ENCODE results near the gene FARP1. TPM values are rescaled to one million over a fixed set of nuclear protein-coding genes. Genes with fewer than 3 reads are reported as not detected.

FARP1 gene
- polyA plus RNA-seq, 2 of the 4 experiments (the other 2 are of a cell fraction), result 9.4 to 13.0 TPM

DNA sequence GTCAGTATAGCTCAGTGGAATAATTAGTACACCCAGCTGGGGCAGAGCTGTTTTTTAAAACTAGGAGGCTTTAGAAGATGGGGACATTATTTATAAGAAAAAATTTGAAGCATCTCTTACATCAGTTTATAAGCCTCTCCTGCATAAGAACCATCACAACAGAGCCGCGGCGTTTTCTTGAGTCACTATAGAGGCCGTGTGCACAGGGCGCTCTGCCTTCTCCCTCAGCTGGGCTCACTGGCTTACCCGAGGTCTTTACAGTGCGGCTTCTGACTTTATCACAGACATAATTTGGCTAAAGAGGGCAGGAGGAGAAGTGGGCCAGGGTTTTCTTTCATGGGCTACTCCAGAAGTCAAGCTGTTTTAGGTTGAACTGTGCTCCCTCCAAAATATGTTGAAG is 169.7 kb downstream of the FARP1 start:
- Histone ChIP-seq H3K4me1 (0 out of 3 replicates have a peak, but pooled peaks cover 10% of the 10 kb centered on the region), H3K4me3 (no peak overlapping the region), H3K9me3 (no peaks in the 10 kb centered on the region), H3K27ac (no peak overlapping the region), H3K4me2 (no peak overlapping the region)
- DNase-seq (ENCODE audit: low read depth in 1 of 2, low spot score in 1 of 2) (no peak), ATAC-seq (no peak), FAIRE-seq (no peak)
- 88% methylated on average over 7 of the region's 7 CpGs for WGBS (ENCODE audit: missing lambda C conversion rate)
- CTCF ChIA-PET, result interaction anchor here (1.0 kb wide), 1 partner anchor 13 kb away, joined by 3 read pairs; no protein-coding TSS in a partner anchor
- POLR2A ChIA-PET, result no interaction called here
- TF ChIP-seq RFX5 (IDR thresholded peaks at IDR 0.05) (no peak), CBX2 (IDR thresholded peaks at IDR 0.05; ENCODE audit: borderline replicate concordance, low read depth) (no peak), CEBPB (IDR thresholded peaks at IDR 0.05) (no peak), BHLHE40 (IDR thresholded peaks at IDR 0.05; ENCODE audit: low read depth, low read length) (no peak), RARB (CRISPR knock-in tag; IDR thresholded peaks at IDR 0.05) (no peak), HOXB13 (CRISPR knock-in tag; IDR thresholded peaks at IDR 0.05; ENCODE audit: low read depth) (no peak), USF2 (IDR thresholded peaks at IDR 0.05) (no peak), HEYL (CRISPR knock-in tag; IDR thresholded peaks at IDR 0.05) (no peak), ZC3H11A (IDR thresholded peaks at IDR 0.05) (no peak), GATA3 (IDR thresholded peaks at IDR 0.05; ENCODE audit: borderline replicate concordance) (no peak), MAFK (IDR thresholded peaks at IDR 0.05; ENCODE audit: partially characterized antibody) (no peak)
- TF ChIP-seq, protein P1, sequence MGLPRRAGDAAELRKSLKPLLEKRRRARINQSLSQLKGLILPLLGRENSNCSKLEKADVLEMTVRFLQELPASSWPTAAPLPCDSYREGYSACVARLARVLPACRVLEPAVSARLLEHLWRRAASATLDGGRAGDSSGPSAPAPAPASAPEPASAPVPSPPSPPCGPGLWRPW (IDR thresholded peaks at IDR 0.05), result no peak

DNA sequence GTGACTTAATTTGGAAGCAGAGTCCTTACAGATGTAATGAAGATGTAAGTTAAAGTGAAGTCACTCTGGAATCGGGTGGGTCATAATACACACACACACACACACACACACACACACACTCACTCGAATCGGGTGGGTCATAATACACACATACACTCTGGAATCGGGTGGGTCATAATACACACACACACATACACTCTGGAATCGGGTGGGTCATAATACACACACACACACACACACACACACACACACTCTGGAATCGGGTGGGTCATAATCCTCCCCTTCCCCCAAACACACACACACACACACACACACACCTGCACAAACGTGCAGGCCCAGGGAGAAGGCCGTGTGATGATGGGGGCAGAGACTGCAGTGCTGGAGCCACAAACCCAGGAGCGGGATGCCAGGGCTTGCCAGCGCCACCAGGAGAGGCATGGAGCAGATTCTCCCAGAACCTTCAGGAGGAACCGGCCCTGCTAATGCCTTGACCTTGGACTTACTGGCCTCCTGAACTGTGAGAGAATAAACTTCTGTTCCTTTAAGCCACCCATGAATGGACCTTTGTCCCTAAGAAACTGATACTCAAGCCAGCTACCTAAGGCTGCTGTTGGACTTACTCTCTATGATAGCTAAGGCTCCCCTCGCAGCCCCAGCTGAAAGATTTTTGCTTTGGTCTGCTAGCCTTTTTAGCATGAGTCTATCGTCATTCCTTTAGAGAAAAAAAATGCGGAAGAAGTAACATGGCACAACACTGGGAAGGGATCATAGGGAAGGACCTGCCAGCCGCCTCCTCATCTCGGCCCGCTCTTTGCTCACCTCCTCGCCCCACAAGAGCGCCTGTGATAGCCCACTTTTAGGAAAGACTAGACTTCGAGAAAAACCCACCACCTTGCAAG is 170.4 kb downstream of the FARP1 start:
- DNase-seq (ENCODE audit: low read depth in 1 of 2, low spot score in 1 of 2) (no peak), ATAC-seq (no peak), FAIRE-seq (no peak)
- POLR2A ChIA-PET, result no interaction called here
- CTCF ChIA-PET, result interaction anchor here (1.0 kb wide), 1 partner anchor 13 kb away, joined by 3 read pairs; no protein-coding TSS in a partner anchor
- 91% methylated on average over 17 of the region's 20 CpGs for WGBS (ENCODE audit: missing lambda C conversion rate)
- Histone ChIP-seq H3K4me2 (no peak overlapping the region), H3K4me1 (0 out of 3 replicates have a peak, but pooled peaks cover 10% of the 10 kb centered on the region), H3K9me3 (no peaks in the 10 kb centered on the region), H3K27ac (no peak overlapping the region), H3K4me3 (no peak overlapping the region)
- TF ChIP-seq HEYL (CRISPR knock-in tag; IDR thresholded peaks at IDR 0.05), result no peak
- TF ChIP-seq, protein P2, sequence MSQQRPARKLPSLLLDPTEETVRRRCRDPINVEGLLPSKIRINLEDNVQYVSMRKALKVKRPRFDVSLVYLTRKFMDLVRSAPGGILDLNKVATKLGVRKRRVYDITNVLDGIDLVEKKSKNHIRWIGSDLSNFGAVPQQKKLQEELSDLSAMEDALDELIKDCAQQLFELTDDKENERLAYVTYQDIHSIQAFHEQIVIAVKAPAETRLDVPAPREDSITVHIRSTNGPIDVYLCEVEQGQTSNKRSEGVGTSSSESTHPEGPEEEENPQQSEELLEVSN (IDR thresholded peaks at IDR 0.05; ENCODE audit: borderline replicate concordance, low read depth), result no peak

- ATAC-seq (no peak), DNase-seq (ENCODE audit: low read depth in 1 of 2, low spot score in 1 of 2) (no peak), FAIRE-seq (no peak)
- POLR2A ChIA-PET, result no interaction called here
- Histone ChIP-seq H3K4me3 (no peak overlapping the region), H3K9me3 (no peaks in the 10 kb centered on the region), H3K27ac (no peak overlapping the region), H3K4me1 (0 out of 3 replicates have a peak, but pooled peaks cover 10% of the 10 kb centered on the region), H3K4me2 (no peak overlapping the region)
- TF ChIP-seq HDAC2 (IDR thresholded peaks at IDR 0.05) (no peak), RAD21 (conservative IDR thresholded peaks at IDR 0.05 in 1 of 2, IDR thresholded peaks at IDR 0.05 in 1 of 2) (no peak), GATA3 (IDR thresholded peaks at IDR 0.05; ENCODE audit: borderline replicate concordance) (no peak), RARB (CRISPR knock-in tag; IDR thresholded peaks at IDR 0.05) (no peak), HOXB13 (CRISPR knock-in tag; IDR thresholded peaks at IDR 0.05; ENCODE audit: low read depth) (no peak), CHD4 (IDR thresholded peaks at IDR 0.05; ENCODE audit: borderline replicate concordance) (no peak), PHF8 (IDR thresholded peaks at IDR 0.05; ENCODE audit: borderline replicate concordance, low read depth) (no peak), JUNB (IDR thresholded peaks at IDR 0.05) (no peak), REST (IDR thresholded peaks at IDR 0.05) (no peak), HEYL (CRISPR knock-in tag; IDR thresholded peaks at IDR 0.05) (no peak), BHLHE40 (IDR thresholded peaks at IDR 0.05; ENCODE audit: low read depth, low read length) (no peak)
- TF ChIP-seq, protein P3, sequence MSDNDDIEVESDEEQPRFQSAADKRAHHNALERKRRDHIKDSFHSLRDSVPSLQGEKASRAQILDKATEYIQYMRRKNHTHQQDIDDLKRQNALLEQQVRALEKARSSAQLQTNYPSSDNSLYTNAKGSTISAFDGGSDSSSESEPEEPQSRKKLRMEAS (IDR thresholded peaks at IDR 0.05), result no peak
- TF ChIP-seq, protein P4, sequence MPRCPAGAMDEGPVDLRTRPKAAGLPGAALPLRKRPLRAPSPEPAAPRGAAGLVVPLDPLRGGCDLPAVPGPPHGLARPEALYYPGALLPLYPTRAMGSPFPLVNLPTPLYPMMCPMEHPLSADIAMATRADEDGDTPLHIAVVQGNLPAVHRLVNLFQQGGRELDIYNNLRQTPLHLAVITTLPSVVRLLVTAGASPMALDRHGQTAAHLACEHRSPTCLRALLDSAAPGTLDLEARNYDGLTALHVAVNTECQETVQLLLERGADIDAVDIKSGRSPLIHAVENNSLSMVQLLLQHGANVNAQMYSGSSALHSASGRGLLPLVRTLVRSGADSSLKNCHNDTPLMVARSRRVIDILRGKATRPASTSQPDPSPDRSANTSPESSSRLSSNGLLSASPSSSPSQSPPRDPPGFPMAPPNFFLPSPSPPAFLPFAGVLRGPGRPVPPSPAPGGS (IDR thresholded peaks at IDR 0.05), result no peak
- TF ChIP-seq, protein P5, sequence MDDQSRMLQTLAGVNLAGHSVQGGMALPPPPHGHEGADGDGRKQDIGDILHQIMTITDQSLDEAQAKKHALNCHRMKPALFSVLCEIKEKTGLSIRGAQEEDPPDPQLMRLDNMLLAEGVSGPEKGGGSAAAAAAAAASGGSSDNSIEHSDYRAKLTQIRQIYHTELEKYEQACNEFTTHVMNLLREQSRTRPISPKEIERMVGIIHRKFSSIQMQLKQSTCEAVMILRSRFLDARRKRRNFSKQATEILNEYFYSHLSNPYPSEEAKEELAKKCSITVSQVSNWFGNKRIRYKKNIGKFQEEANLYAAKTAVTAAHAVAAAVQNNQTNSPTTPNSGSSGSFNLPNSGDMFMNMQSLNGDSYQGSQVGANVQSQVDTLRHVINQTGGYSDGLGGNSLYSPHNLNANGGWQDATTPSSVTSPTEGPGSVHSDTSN (IDR thresholded peaks at IDR 0.05), result no peak
- TF ChIP-seq, protein P2 (IDR thresholded peaks at IDR 0.05; ENCODE audit: borderline replicate concordance, low read depth), result no peak
- CTCF ChIA-PET, result no interaction called here
- WGBS (ENCODE audit: missing lambda C conversion rate), result 93% methylated on average over 6 of the region's 6 CpGs
Measured at GRCh38 chr13:98313922-98314292, 171.0 kb downstream of the FARP1 start.

Data from A549 (cell line).